NB4 (cell line): ENCODE results near the gene TPCN1.

ENCODE experiments used
- MYC ChIP-seq: IDR thresholded peaks from 2 replicates; pipeline ENCODE4 v1.6.1; 2011; ENCODE audit warnings: low read depth, low read length
- POLR2A ChIP-seq: IDR thresholded peaks from 2 replicates; pipeline ENCODE4 v1.6.1; 2011; ENCODE audit warnings: mild to moderate bottlenecking; ENCODE audit not compliant: insufficient read length; ENCODE audit errors: extremely low read depth
- TF ChIP-seq, protein P1 (sequence below): IDR thresholded peaks from one replicate; pipeline ENCODE4 v1.5.1; 2012; ENCODE audit warnings: low read depth, low read length

DNA sequence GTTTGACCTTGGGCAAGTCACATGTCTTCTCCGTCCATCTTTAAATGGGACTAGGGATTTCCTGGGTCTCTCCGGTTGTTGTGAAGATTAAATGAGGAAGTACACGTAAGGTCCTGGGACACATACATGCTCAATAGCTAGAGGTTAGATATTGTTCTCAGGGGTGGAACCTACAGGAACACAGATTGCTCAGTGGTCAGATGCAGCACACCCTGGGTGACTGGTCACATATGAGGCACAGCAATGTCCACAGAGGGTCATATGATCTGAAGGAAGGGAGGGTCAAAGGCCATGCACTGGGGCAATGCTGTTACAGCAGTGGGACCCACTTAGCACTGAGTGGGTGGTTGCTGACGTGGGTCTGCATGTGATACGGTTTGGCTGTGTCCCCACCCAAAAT is 125.1 kb downstream of the TPCN1 start:
- TF ChIP-seq POLR2A (no peak), MYC (no peak)
- TF ChIP-seq, protein P1, sequence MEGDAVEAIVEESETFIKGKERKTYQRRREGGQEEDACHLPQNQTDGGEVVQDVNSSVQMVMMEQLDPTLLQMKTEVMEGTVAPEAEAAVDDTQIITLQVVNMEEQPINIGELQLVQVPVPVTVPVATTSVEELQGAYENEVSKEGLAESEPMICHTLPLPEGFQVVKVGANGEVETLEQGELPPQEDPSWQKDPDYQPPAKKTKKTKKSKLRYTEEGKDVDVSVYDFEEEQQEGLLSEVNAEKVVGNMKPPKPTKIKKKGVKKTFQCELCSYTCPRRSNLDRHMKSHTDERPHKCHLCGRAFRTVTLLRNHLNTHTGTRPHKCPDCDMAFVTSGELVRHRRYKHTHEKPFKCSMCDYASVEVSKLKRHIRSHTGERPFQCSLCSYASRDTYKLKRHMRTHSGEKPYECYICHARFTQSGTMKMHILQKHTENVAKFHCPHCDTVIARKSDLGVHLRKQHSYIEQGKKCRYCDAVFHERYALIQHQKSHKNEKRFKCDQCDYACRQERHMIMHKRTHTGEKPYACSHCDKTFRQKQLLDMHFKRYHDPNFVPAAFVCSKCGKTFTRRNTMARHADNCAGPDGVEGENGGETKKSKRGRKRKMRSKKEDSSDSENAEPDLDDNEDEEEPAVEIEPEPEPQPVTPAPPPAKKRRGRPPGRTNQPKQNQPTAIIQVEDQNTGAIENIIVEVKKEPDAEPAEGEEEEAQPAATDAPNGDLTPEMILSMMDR, result no peak
